Prostate gland (tissue), 2 donors: Measurements from ENCODE around the gene TMC1.

Experiments
- CTCF ChIP-seq, 4 experiments: fragments of 200-600 bp in 2 of 4; fragments of 450-650 bp in 2 of 4; sonication (generic) in 2 of 4; IDR thresholded peaks; 1 replicate in 3 of 4; 2 replicates in 1 of 4; pipeline ENCODE4 v1.5.1; 2016 to 2019; ENCODE audit warnings: antibody characterized with exemption in 4 of 4, mild to moderate bottlenecking in 2 of 4, moderate library complexity in 2 of 4
- POLR2AphosphoS5 ChIP-seq: sonication (generic); formaldehyde crosslinking; IDR thresholded peaks from one replicate; pipeline ENCODE4 v1.6.1; 2017; ENCODE audit warnings: antibody characterized with exemption

GRCh38 chr9:72772661-72773060 lies 251.3 kb downstream of the TMC1 start:
- no peak for TF ChIP-seq CTCF (IDR thresholded peaks at IDR 0.05)
- TF ChIP-seq POLR2AphosphoS5, result no peak
